ENCODE data around the gene RSPH6A. TPM values are rescaled to one million over a fixed set of nuclear protein-coding genes. Genes with fewer than 3 reads are reported as not detected.

RSPH6A gene
- total RNA-seq, 1 donor from 2014 or later = 0.28 TPM

DNA sequence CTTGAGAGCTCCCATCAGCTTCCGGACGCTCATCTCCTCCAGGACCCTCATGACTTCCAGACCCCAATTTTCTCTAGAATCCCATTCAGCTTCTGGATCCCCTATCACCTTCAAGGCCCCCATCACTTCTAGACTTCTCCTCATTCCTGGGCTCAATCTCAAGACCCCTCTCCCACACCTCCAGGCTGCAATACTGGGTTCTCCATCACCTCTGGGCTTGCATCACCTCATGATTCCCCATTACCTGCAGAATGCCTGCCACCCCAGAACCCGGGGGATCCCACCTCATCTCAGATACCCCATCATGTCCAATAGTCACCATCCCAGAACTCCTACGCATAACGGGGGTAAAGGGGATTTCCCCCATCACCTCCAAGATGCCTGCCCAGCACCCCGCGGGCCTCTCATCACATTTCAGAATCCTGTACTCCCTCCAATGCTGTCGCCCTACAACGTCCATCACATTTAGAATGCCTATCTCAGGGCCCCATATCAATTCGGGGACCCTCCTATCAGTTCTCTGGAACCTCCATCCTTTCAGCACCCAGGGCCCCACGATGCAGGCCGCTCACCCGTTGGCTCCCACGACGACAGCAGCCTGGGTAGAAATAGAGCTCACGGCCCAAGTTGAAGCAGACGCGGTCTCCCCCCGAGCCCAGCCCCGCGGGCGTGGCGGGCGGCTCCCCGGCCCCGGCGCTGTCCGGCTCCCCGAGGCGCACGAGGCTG, 23.2 kb downstream of the RSPH6A start:
- Mint-ChIP-seq H3K9me3 (ENCODE audit: unreplicated experiment) (no peaks in the 10 kb centered on the region), H3K4me3 (ENCODE audit: unreplicated experiment) (peak overlapping the region; percentile 98), H3K27me3 (ENCODE audit: unreplicated experiment) (peaks cover 20% of the 10 kb centered on the region), H3K4me1 (ENCODE audit: unreplicated experiment) (peaks cover 33% of the 10 kb centered on the region), H3K36me3 (ENCODE audit: low read depth, unreplicated experiment) (peaks cover 47% of the 10 kb centered on the region), H3K27ac (ENCODE audit: unreplicated experiment) (peak overlapping the region; percentile 93)
- DNase-seq (ENCODE audit: low spot score) = no peak
- TF ChIP-seq, protein P1, sequence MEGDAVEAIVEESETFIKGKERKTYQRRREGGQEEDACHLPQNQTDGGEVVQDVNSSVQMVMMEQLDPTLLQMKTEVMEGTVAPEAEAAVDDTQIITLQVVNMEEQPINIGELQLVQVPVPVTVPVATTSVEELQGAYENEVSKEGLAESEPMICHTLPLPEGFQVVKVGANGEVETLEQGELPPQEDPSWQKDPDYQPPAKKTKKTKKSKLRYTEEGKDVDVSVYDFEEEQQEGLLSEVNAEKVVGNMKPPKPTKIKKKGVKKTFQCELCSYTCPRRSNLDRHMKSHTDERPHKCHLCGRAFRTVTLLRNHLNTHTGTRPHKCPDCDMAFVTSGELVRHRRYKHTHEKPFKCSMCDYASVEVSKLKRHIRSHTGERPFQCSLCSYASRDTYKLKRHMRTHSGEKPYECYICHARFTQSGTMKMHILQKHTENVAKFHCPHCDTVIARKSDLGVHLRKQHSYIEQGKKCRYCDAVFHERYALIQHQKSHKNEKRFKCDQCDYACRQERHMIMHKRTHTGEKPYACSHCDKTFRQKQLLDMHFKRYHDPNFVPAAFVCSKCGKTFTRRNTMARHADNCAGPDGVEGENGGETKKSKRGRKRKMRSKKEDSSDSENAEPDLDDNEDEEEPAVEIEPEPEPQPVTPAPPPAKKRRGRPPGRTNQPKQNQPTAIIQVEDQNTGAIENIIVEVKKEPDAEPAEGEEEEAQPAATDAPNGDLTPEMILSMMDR (IDR thresholded peaks at IDR 0.05; ENCODE audit: unreplicated experiment) = no peak

DNA sequence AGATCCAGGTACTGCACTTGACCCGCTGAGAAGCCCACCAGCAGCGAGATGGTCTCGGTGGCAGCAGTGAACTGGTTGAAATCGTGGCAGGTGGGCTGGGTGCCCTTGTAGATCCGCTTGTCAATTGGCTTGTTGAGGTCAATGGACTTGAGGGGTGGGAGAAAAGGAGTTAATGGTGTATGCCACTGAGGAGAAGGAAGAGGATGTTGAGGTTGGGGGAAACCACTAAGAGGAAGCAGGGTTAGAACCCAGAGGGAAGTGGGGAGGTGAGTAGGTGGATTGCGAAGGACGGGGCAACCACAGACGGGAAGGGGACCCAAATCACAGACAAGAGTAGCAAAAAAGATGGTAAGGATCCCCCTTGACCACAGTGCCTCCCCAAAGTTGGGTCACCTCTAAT, 24.2 kb downstream of the RSPH6A start:
- TF ChIP-seq, protein P1 (IDR thresholded peaks at IDR 0.05; ENCODE audit: unreplicated experiment) = no peak
- H3K27ac Mint-ChIP-seq (ENCODE audit: unreplicated experiment) = peak overlapping the region; percentile 93

DNA sequence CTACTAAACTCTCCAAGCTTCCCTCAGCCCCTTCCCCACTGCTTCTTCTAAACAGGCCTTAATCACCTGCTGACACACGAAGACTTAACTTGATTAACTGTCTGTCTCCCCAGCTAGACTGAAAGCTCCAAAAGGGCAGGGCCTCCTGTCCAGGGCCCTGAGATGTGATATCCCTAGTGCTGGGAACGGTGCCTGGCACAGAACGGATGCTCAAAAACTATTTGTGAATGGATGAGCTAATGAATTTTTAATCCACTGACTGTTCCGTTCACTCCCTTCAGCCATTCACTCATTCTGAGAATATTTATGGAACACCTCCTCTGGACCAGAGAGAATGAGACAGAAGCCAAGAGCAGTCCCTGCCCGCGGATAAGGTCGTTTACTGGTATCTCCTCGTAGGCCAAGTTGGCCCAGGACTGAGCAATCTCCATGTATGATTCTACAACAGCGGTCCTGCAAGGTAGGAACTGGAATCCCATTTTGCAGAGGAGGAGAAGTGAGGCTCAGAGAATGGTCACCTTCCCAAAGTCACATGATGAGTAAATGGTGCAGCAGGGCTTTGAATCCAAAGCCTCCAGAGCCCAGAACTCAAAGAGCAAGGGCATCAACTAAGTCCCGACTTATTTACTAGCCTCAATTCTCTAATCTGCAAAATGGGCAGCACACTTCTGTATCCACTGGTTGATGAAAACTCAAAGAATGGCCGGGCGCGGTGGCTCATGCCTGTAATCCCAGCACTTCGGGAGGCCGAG, 25.9 kb downstream of the RSPH6A start:
- no peak for DNase-seq (ENCODE audit: low spot score)
- Mint-ChIP-seq H3K36me3 (ENCODE audit: low read depth, unreplicated experiment) (peaks cover 47% of the 10 kb centered on the region), H3K9me3 (ENCODE audit: unreplicated experiment) (no peaks in the 10 kb centered on the region), H3K4me3 (ENCODE audit: unreplicated experiment) (peak overlapping the region; percentile 82), H3K27ac (ENCODE audit: unreplicated experiment) (peak overlapping the region; percentile 42), H3K4me1 (ENCODE audit: unreplicated experiment) (peaks cover 30% of the 10 kb centered on the region), H3K27me3 (ENCODE audit: unreplicated experiment) (peaks cover 17% of the 10 kb centered on the region)
- TF ChIP-seq, protein P1 (IDR thresholded peaks at IDR 0.05; ENCODE audit: unreplicated experiment) = no peak

More for the DNA sequence above, 24.2 kb downstream of the RSPH6A start:
- no peaks in the 10 kb centered on the region for H3K9me3 Mint-ChIP-seq (ENCODE audit: unreplicated experiment)
- no peak for DNase-seq (ENCODE audit: low spot score)
- peaks cover 33% of the 10 kb centered on the region for H3K4me1 Mint-ChIP-seq (ENCODE audit: unreplicated experiment)
- H3K4me3 Mint-ChIP-seq (ENCODE audit: unreplicated experiment) = peak overlapping the region; percentile 98
- H3K27me3 Mint-ChIP-seq (ENCODE audit: unreplicated experiment) = peaks cover 20% of the 10 kb centered on the region
- H3K36me3 Mint-ChIP-seq (ENCODE audit: low read depth, unreplicated experiment) = peaks cover 51% of the 10 kb centered on the region

GRCh38 chr19:45786533-45786894, 28.6 kb downstream of the RSPH6A start:
- H3K27me3 Mint-ChIP-seq (ENCODE audit: unreplicated experiment) = peaks cover 9% of the 10 kb centered on the region
- no peak overlapping the region for H3K4me3 Mint-ChIP-seq (ENCODE audit: unreplicated experiment)
- TF ChIP-seq, protein P1 (IDR thresholded peaks at IDR 0.05; ENCODE audit: unreplicated experiment) = no peak
- peaks cover 19% of the 10 kb centered on the region for H3K4me1 Mint-ChIP-seq (ENCODE audit: unreplicated experiment)
- H3K9me3 Mint-ChIP-seq (ENCODE audit: unreplicated experiment) = no peaks in the 10 kb centered on the region
- no peak overlapping the region for H3K27ac Mint-ChIP-seq (ENCODE audit: unreplicated experiment)
- DNase-seq (ENCODE audit: low spot score) = no peak
- H3K36me3 Mint-ChIP-seq (ENCODE audit: low read depth, unreplicated experiment) = peaks cover 37% of the 10 kb centered on the region

All from endothelial cell (in vitro differentiated cells).